H9 (cell line): ENCODE measurements around the gene DCUN1D2. TPM values are rescaled to one million over a fixed set of nuclear protein-coding genes. Genes with fewer than 3 reads are reported as not detected.

Experiments
- DNase-seq: peaks from one replicate; pipeline ENCODE4 v3.0.0-alpha.2; 2017
- H2AFZ ChIP-seq: one replicate; pipeline ENCODE4 v1.6.1; 2013; ENCODE audit warnings: mild to moderate bottlenecking, low read length, control low read depth, moderate library complexity
- H2AK5ac ChIP-seq: 2 replicates; pipeline ENCODE4 v1.6.1; 2013; ENCODE audit warnings: low read length, control low read depth, mixed read lengths; ENCODE audit not compliant: insufficient read length
- H2BK120ac ChIP-seq: one replicate; pipeline ENCODE4 v1.6.1; 2013; ENCODE audit warnings: low read depth, mild to moderate bottlenecking, low read length, control low read depth, inconsistent platforms; ENCODE audit not compliant: poor library complexity, severe bottlenecking
- H2BK12ac ChIP-seq: 2 replicates; pipeline ENCODE4 v1.6.1; 2013; ENCODE audit warnings: low read length, control low read depth, mixed read lengths, low read depth; ENCODE audit not compliant: insufficient read length
- H2BK15ac ChIP-seq: 2 replicates; pipeline ENCODE4 v1.6.1; 2013; ENCODE audit warnings: low read depth, low read length, control low read depth
- H2BK20ac ChIP-seq: one replicate; pipeline ENCODE4 v1.6.1; 2013; ENCODE audit warnings: low read depth, mild to moderate bottlenecking, low read length, control low read depth, inconsistent platforms; ENCODE audit not compliant: poor library complexity, severe bottlenecking
- H2BK5ac ChIP-seq: 2 replicates; pipeline ENCODE4 v1.6.1; 2013; ENCODE audit warnings: low read length, control low read depth, mixed read lengths; ENCODE audit not compliant: insufficient read length
- H3K14ac ChIP-seq: 2 replicates; pipeline ENCODE4 v1.6.1; 2013; ENCODE audit warnings: low read length, control low read depth; ENCODE audit not compliant: insufficient read depth
- H3K18ac ChIP-seq: 2 replicates; pipeline ENCODE4 v1.6.1; 2013; ENCODE audit warnings: low read depth, mild to moderate bottlenecking, mixed read lengths, low read length, control low read depth; ENCODE audit not compliant: insufficient read length
- H3K23ac ChIP-seq: 2 replicates; pipeline ENCODE4 v1.6.1; 2013; ENCODE audit warnings: low read length, control low read depth, mixed read lengths, low read depth; ENCODE audit not compliant: insufficient read length
- H3K23me2 ChIP-seq: 2 replicates; pipeline ENCODE4 v1.6.1; 2013; ENCODE audit warnings: low read depth, mild to moderate bottlenecking, mixed read lengths, low read length, control low read depth; ENCODE audit not compliant: insufficient read length, poor library complexity, severe bottlenecking
- H3K27ac ChIP-seq: 2 replicates; pipeline ENCODE4 v1.5.1; 2013; ENCODE audit warnings: low read length, control low read depth, mixed read lengths, low read depth; ENCODE audit not compliant: insufficient read length
- H3K27me3 ChIP-seq: 2 replicates; pipeline ENCODE4 v1.6.1; 2013; ENCODE audit warnings: low read length, control low read depth, inconsistent platforms; ENCODE audit not compliant: insufficient read depth
- H3K4ac ChIP-seq: 2 replicates; pipeline ENCODE4 v1.6.1; 2013; ENCODE audit warnings: low read depth, mild to moderate bottlenecking, control low read depth, inconsistent platforms, low read length, moderate library complexity
- H3K4me1 ChIP-seq: 2 replicates; pipeline ENCODE4 v1.6.1; 2013; ENCODE audit warnings: low read length, control low read depth, inconsistent platforms; ENCODE audit not compliant: insufficient read depth
- H3K4me2 ChIP-seq: 2 replicates; pipeline ENCODE4 v1.6.1; 2013; ENCODE audit warnings: low read length, control low read depth, mixed read lengths; ENCODE audit not compliant: insufficient read length, insufficient read depth
- H3K56ac ChIP-seq: 2 replicates; pipeline ENCODE4 v1.6.1; 2013; ENCODE audit warnings: low read depth, mild to moderate bottlenecking, mixed read lengths, low read length, control low read depth; ENCODE audit not compliant: insufficient read length
- H3K79me1 ChIP-seq: 2 replicates; pipeline ENCODE4 v1.6.1; 2013; ENCODE audit warnings: low read depth, mild to moderate bottlenecking, moderate library complexity, low read length, control low read depth, inconsistent platforms; ENCODE audit not compliant: insufficient read depth, poor library complexity, severe bottlenecking
- H3K79me2 ChIP-seq: 2 replicates; pipeline ENCODE4 v1.6.1; 2013; ENCODE audit warnings: low read length, control low read depth, inconsistent platforms; ENCODE audit not compliant: insufficient read depth
- H3K9ac ChIP-seq: 2 replicates; pipeline ENCODE4 v1.6.1; 2013; ENCODE audit warnings: low read length, control low read depth, mixed read lengths; ENCODE audit not compliant: insufficient read length; ENCODE audit errors: extremely low read depth
- H3K9me3 ChIP-seq: one replicate; pipeline ENCODE4 v1.6.1; 2013; ENCODE audit warnings: low read depth, low read length, inconsistent platforms; ENCODE audit not compliant: control insufficient read depth
- H3T11ph ChIP-seq: one replicate; pipeline ENCODE4 v1.6.1; 2013; ENCODE audit warnings: mild to moderate bottlenecking, low read length, control low read depth, inconsistent platforms
- H4K20me1 ChIP-seq: one replicate; pipeline ENCODE4 v1.6.1; 2013; ENCODE audit not compliant: control insufficient read depth, insufficient read length, insufficient read depth
- H4K5ac ChIP-seq: 2 replicates; pipeline ENCODE4 v1.6.1; 2013; ENCODE audit warnings: low read depth, mild to moderate bottlenecking, mixed read lengths, low read length, control low read depth; ENCODE audit not compliant: insufficient read length
- H4K8ac ChIP-seq: replicated peaks from 2 replicates; pipeline ENCODE4 v1.6.1; 2013; ENCODE audit warnings: low read length, control low read depth, mixed read lengths, low read depth; ENCODE audit not compliant: insufficient read length
- H4K91ac ChIP-seq: 2 replicates; pipeline ENCODE4 v1.6.1; 2013; ENCODE audit warnings: low read depth, mild to moderate bottlenecking, moderate library complexity, mixed read lengths, low read length, control low read depth; ENCODE audit not compliant: insufficient read length
- H3K27ac Mint-ChIP-seq, 3 experiments: 2 replicates in 2 of 3; 3 replicates in 1 of 3; pipeline ENCODE4 v1.8.0; 2020 to 2021; ENCODE audit warnings: mixed read lengths in 3 of 3, mild to moderate bottlenecking in 1 of 3, moderate library complexity in 1 of 3
- H3K27me3 Mint-ChIP-seq: 2 replicates; pipeline ENCODE4 v1.8.0; 2021; ENCODE audit warnings: low read depth, mild to moderate bottlenecking, moderate library complexity, mixed read lengths
- H3K36me3 Mint-ChIP-seq, 3 experiments: 2 replicates in 2 of 3; 3 replicates in 1 of 3; pipeline ENCODE4 v1.8.0; 2020 to 2021; ENCODE audit warnings: low read depth in 3 of 3, mixed read lengths in 3 of 3; ENCODE audit not compliant: insufficient read depth in 1 of 3
- H3K4me1 Mint-ChIP-seq, 2 experiments: 2 replicates each; pipeline ENCODE4 v1.8.0; 2020; ENCODE audit warnings: mixed read lengths in 2 of 2
- H3K4me3 Mint-ChIP-seq, 2 experiments: 2 replicates in 1 of 2; 3 replicates in 1 of 2; pipeline ENCODE4 v1.8.0; 2020 to 2021; ENCODE audit warnings: mild to moderate bottlenecking in 2 of 2, mixed read lengths in 2 of 2, moderate library complexity in 1 of 2
- H3K9me3 Mint-ChIP-seq, 2 experiments: 2 replicates in 1 of 2; 3 replicates in 1 of 2; pipeline ENCODE4 v1.8.0; 2020; ENCODE audit warnings: mild to moderate bottlenecking in 2 of 2, mixed read lengths in 2 of 2, moderate library complexity in 1 of 2
- CTCF ChIP-seq: fragments of 200-600 bp; sonication (generic); conservative IDR thresholded peaks from 3 replicates; pipeline ENCODE4 v1.8.0; 2021; ENCODE audit warnings: antibody characterized with exemption, mild to moderate bottlenecking
- WGBS: extraction: QIAGEN DNeasy Blood & Tissue Kit; methylation state at CpG from one replicate; pipeline ENCODE4 v1.1.7; 2013; ENCODE audit warnings: missing lambda C conversion rate, low lambda C conversion rate, mixed read lengths; ENCODE audit not compliant: insufficient read length; ENCODE audit errors: extremely low coverage; 5-methylcytosine and 5-hydroxymethylcytosine counted together
- total RNA-seq: library from RNA; stranded (reverse); gene quantifications from 2 replicates; pipeline ENCODE4 v1.2.1, GENCODE V29; 2021

DCUN1D2 gene
- total RNA-seq, 1 experiment from 2014 or later, result 36.8 TPM

GRCh38 chr13:113415032-113415431 is 75.5 kb downstream of the DCUN1D2 start:
- peaks cover 2 to 5% (median 2%) of the 10 kb centered on the region in 3 experiments; a peak in 5 of 7 replicates for H3K36me3 Mint-ChIP-seq
- H3K4ac ChIP-seq, result no peak overlapping the region

More at GRCh38 chr13:113415032-113415431, 75.5 kb downstream of the DCUN1D2 start:
- Histone ChIP-seq H3K14ac (no peak overlapping the region; the same call in 1 of the 2 replicates), H3K23ac (no peak overlapping the region), H3K79me1 (no peaks in the 10 kb centered on the region), H2BK120ac (no peak overlapping the region), H2BK15ac (no peak overlapping the region), H3K27me3 (no peaks in the 10 kb centered on the region), H3K9ac (no peak overlapping the region), H3K18ac (no peak overlapping the region), H4K91ac (no peak overlapping the region), H3K23me2 (no peaks in the 10 kb centered on the region), H3T11ph (no peak overlapping the region), H3K9me3 (no peaks in the 10 kb centered on the region), H2BK20ac (no peak overlapping the region), H4K8ac (no peak overlapping the region), H2BK5ac (no peak overlapping the region), H2AK5ac (no peak overlapping the region), H3K27ac (no peak overlapping the region), H4K20me1 (no peaks in the 10 kb centered on the region), H3K4me2 (no peak overlapping the region), H3K56ac (no peak overlapping the region), H3K79me2 (no peaks in the 10 kb centered on the region), H3K4me1 (no peaks in the 10 kb centered on the region), H4K5ac (no peak overlapping the region), H2AFZ (no peak overlapping the region), H2BK12ac (no peak overlapping the region)
- H3K27ac Mint-ChIP-seq, result no peak overlapping the region; a peak in 1 of 7 replicates
- peaks cover 8% of the 10 kb centered on the region for H3K27me3 Mint-ChIP-seq
- TF ChIP-seq CTCF, result no peak
- no peak for DNase-seq
- no peak overlapping the region for H3K4me3 Mint-ChIP-seq
- H3K4me1 Mint-ChIP-seq, result 0 out of 4 replicates have a peak, but pooled peaks cover 0 to 9% of the 10 kb centered on the region in 2 experiments
- no CpG with 5 or more reads among the region's 15 CpGs for WGBS
- H3K9me3 Mint-ChIP-seq, result peaks cover 2 to 4% of the 10 kb centered on the region in 2 experiments; a peak in 4 of 5 replicates
